ENCODE data around the gene RIOK1.
"Not testable (repeated sequence)": the region's sequence is repeated elsewhere in the genome, so short reads cannot be mapped to it uniquely, and the experiment has no call there.

RIOK1 gene

GRCh38 chr6:7452898-7453297 lies 63.3 kb downstream of the RIOK1 start:
- TF ChIP-seq JUND (IDR thresholded peaks at IDR 0.05; ENCODE audit: low read depth) = no peak
- DNase-seq (ENCODE audit: low read depth in 1 of 2, low spot score in 1 of 2) = no peak

GRCh38 chr6:7454696-7455358 lies 65.2 kb downstream of the RIOK1 start:
- in situ Hi-C loops (cut with HindIII; ENCODE audit: low pct_unique_long_range_greater_than_20kb, low sequenced_read_pairs) = no loop called here
- TF ChIP-seq JUND (IDR thresholded peaks at IDR 0.05; ENCODE audit: low read depth) = no peak
- no peak for DNase-seq (ENCODE audit: low read depth in 1 of 2, low spot score in 1 of 2)

More at GRCh38 chr6:7452898-7453297, 63.3 kb downstream of the RIOK1 start:
- in situ Hi-C loops (cut with HindIII; ENCODE audit: low pct_unique_long_range_greater_than_20kb, low sequenced_read_pairs) = no loop called here

GRCh38 chr6:7456302-7456701 lies 66.7 kb downstream of the RIOK1 start:
- in situ Hi-C loops (cut with HindIII; ENCODE audit: low pct_unique_long_range_greater_than_20kb, low sequenced_read_pairs); DNase-seq (ENCODE audit: low read depth in 1 of 2, low spot score in 1 of 2): not testable (repeated sequence)

GRCh38 chr6:7461416-7461815 lies 71.8 kb downstream of the RIOK1 start:
- in situ Hi-C loops (cut with HindIII; ENCODE audit: low pct_unique_long_range_greater_than_20kb, low sequenced_read_pairs) = no loop called here
- DNase-seq (ENCODE audit: low read depth in 1 of 2, low spot score in 1 of 2) = no peak
- no peak for TF ChIP-seq JUND (IDR thresholded peaks at IDR 0.05; ENCODE audit: low read depth)

GRCh38 chr6:7463785-7464184 lies 74.2 kb downstream of the RIOK1 start:
- no peak for TF ChIP-seq JUND (IDR thresholded peaks at IDR 0.05; ENCODE audit: low read depth)
- in situ Hi-C loops (cut with HindIII; ENCODE audit: low pct_unique_long_range_greater_than_20kb, low sequenced_read_pairs) = no loop called here
- no peak for DNase-seq (ENCODE audit: low read depth in 1 of 2, low spot score in 1 of 2)

GRCh38 chr6:7467007-7467897 lies 77.6 kb downstream of the RIOK1 start:
- in situ Hi-C loops (cut with HindIII; ENCODE audit: low pct_unique_long_range_greater_than_20kb, low sequenced_read_pairs) = no loop called here

More at GRCh38 chr6:7467007-7467897, 77.6 kb downstream of the RIOK1 start:
- DNase-seq (ENCODE audit: low read depth in 1 of 2, low spot score in 1 of 2) = no peak
- no peak for TF ChIP-seq JUND (IDR thresholded peaks at IDR 0.05; ENCODE audit: low read depth)

Data from T47D (cell line).